Left cardiac atrium (tissue), 4 donors: ENCODE results near the gene GSTO2. TPM values are rescaled to one million over a fixed set of nuclear protein-coding genes. Genes with fewer than 3 reads are reported as not detected.

Experiments
- ATAC-seq, 2 donors: fragments of 200-7000 bp; cut with Tn5 transposase; one replicate each; pipeline ENCODE4 v1.9.1; 2020; ENCODE audit warnings: mild to moderate bottlenecking in 2 of 2, moderate library complexity in 2 of 2
- DNase-seq: peaks from one replicate; pipeline ENCODE4 v3.0.0-alpha.2; 2020
- intact Hi-C, 2 donors: fragments of 100-400 bp; cut with DNase I; formaldehyde crosslinking; loops; one replicate each; pipeline versions ENCODE4 v1.14.1 to v1.15.1; 2022 to 2023
- total RNA-seq, 2 donors: library from RNA; stranded (reverse); fragmentation: NEBNext Ultra II Directional; extraction: Animal tissue kit (Norgen Biotek cat#: 25700); gene quantifications; one replicate each; pipeline ENCODE4 v1.2.1, GENCODE V29; 2021
- donor health status: DM: no; HTN: yes; CAD: no.
- donor health status: DM: no; HTN: yes; CAD: no; lungs with severe emphysema.
- donor health status: DM: yes; HTN: yes; CAD: no.
- donor health status: Dilated cardiomyopathy.

Gene GSTO2
- total RNA-seq, 2 donors from 2014 or later = 0.82 to 0.92 TPM

DNA sequence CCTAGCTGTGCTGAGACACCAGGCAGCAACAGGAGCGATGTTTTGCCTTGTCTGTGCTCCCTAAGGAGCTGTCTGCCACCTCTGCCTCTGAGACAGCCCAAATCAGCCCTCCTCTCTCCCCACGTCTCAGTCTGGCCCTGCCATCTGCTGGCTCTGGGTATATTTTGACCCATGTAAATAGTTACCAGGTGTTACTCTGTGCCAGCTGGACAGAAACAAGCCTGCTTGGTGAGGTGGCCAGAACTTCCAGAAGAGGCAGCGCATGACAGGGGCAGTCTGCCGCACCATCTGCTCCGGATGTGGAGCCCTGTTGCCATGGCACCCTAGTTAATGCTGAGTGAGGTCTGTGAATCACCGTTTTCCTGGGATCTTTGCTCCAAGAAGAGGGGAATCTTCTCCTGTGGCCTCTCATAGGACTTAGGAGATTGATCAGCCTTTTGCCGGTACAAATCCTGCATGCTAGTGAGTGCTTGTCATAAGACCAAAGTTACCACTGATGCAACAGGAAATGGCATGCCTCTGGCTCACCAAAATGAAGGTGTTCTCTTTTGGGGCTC is 31.8 kb downstream of the GSTO2 start:
- intact Hi-C loops = loop anchor here in 1 of 2 donors (2.0 kb wide), 1 partner anchor 38 kb away; the partner anchor contains the start of gene ITPRIP
- ATAC-seq = peak; percentile 57 to 76
- peak; percentile 84 for DNase-seq

DNA sequence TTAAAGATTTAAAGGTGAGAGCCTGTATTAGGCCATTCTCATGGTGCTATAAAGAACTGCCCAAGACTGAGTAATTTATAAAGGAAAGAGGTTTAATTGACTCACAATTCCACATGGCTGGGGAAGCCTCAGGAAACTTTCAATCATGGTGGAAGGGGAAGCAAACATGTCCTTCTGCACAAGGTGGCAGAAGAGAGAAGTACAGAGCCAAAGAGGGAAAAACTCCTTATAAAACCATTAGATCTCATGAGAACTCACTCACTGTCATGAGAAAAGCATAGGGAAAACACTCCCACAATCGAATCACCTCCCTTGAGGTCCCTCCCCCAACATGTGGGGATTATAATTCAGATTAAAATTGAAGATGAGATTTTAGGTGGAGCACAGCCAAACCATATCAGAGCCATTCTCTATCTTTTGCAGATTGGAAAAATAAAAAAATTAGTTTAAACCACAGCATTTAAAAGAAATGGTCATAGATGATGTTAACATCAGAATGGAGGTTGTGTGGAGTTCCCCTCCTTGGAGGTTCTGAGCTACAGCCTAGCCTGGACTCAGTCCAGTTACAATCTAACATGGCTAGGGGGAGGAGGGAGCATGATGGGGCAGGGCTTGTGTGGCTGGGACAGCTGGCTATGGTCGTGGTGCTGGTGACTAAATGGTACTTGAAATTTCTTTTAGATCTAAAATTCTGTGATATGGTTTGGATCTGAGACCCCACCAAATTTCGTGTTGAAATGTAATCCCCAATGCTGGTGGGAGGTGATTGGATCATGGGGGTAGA is 33.1 kb downstream of the GSTO2 start:
- intact Hi-C loops = loop anchor here in 1 of 2 donors (2.0 kb wide), 1 partner anchor 37 kb away; the partner anchor contains the start of gene ITPRIP
- ATAC-seq (no peak), DNase-seq (no peak)

DNA sequence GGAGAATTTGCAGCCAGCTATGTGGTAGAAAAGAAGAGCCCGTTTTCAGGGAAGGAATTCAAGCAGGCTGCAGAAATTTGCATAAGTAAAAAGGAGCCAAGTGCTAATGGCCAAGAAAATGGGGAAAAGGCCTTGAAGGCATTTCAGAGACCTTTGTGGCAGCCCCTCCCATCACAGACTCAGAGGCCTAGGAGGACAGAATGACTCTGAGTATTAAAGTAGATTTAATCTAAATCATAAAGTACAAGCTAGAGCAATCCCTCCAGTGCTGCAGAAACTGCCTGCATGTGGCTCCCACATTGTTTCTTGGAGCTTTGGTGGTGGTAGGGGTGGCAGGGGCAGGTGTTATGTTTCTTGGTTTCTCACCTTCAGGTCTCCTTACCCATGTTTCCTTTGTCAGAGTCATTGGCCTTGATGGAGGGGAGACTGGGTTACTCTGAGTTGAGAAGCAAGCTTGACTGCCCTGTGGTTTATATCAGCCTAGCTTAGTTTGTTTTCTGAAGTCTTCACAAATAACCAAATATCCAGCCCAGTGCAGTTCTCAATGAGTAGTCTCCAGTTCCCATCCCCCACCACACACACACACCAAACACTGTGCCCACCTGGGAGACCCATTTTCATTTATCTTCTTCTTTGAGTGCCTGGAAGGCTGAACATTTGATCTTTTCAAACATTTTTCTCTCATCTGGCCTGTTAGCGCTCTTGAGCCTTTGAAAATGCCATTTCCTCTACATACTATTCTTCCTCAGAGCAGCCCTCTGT is 34.8 kb downstream of the GSTO2 start:
- ATAC-seq (no peak), DNase-seq (no peak)
- intact Hi-C loops = no loop called here

DNA sequence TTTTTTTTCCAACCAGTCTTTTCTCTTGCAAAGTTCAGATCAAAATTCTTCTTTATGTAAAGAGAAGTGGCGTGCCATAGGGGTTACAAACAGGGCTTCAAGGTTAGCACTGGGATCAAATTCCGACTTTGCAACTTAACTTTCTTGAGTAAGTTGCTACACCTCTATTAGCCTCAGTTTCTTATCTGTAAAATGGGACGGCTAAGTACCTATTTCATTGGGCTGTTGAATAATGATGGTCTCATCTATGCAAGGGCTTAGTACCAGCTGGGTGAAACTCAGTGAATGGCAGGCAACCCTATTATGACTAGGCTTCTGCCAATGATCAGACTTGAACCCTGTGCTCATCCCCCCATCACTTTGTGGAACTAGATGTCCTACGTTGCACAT is 35.4 kb downstream of the GSTO2 start:
- DNase-seq (no peak), ATAC-seq (no peak)
- intact Hi-C loops = no loop called here

DNA sequence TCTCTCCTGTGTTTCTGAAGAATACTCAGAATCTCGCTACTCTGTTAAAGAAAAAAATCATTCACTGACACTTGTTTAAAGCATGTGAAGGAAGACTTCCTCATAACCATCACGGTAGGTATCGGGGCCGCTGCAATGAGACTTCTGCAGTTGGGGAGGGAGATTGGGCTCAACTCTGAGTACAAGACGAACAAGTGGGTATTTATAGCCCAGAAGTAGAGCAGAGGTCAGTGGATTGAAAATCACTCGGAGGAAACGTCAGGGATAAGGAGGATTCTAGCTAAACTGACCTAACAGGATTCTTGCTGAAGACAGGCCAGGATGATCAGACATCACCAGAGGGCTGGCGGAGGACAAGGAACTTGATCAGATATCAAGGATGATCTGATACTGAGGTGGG is 35.9 kb downstream of the GSTO2 start:
- peak in 1 of 2 donors; percentile 44 for ATAC-seq
- no peak for DNase-seq
- intact Hi-C loops = no loop called here

DNA sequence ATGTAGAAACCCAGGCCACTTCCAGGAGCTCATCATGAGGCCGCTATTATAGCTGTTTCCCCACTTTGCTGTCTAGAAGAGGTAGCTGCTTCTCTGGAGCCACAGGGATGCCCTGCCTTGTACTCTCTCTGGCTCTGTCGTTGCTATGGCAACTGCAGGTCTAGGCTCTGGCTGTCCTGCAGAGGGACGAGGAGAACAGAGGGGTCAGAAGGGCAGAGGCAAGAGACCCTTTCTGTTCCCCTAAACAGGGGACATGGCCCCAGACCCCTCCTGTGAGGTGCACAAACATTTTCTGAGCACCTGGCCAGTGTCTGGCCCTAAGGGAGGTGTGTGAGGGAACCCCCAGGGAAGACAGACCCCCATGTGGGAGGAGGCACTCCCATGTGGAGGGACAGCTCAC is 37.9 kb downstream of the GSTO2 start:
- DNase-seq = no peak
- ATAC-seq = no peak
- intact Hi-C loops = no loop called here

DNA sequence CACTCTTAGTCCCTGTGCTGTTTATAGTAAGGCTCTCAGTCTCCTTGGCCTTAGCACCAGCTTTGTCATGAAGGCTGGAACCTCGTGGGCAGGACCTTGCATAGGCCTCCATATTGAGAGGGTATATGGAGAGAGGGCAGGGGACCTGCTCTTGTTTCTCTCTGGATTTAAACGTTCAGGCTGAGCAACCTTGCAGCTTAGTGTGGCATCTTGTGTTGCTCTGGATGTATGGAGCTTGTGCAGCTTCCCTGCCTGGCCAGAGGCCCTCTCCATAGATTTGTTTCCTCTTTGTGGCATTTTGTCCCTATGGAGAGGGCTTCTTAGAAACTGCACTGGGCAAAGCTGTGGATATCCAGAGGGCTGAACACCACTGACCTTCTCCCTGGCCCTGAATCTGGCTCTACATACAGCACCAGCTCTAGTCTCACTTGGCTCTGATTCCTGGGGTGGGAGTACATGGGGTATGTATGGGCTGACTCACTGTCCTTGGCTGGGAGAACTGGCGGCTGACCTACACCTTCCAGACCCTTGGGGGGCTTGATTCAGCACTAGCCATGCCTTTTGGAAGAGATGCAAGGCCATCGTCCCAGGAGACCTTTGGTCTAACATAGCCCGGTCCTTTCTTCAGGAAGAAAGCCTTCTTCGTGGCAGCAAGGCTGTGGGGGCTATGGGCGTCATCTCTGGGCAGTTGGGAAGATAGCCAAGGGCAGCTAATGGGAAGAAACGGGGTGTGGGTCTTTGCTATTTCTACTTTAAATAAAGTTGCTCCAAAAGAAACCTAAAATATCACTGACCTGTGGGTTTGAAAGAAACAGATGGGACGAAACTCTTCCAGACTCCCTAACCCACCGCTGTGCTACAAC is 38.8 kb downstream of the GSTO2 start:
- ATAC-seq (no peak), DNase-seq (no peak)
- intact Hi-C loops = no loop called here

DNA sequence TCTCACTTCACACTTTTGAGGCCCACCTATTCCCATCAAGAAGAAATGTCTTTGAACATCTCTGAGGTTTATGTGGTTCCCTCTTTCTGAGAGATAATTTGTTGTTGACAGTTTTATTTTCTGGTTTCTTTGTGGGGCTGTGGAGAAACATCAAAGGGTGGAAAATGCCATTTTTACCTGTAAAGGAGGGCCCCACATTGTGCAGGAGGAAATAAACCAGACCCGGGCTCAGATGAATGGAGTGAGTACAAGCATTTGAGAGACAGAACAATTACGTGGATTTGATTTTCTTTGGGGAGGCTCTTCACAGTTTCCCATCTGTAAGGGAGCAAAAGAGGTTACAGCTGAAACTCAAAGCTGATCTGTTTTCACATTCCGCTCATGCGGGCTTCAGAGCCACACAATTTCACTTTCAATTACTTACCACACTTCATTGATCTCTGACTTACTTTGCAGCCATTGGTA is 39.5 kb downstream of the GSTO2 start:
- ATAC-seq (no peak), DNase-seq (no peak)
- intact Hi-C loops = no loop called here

DNA sequence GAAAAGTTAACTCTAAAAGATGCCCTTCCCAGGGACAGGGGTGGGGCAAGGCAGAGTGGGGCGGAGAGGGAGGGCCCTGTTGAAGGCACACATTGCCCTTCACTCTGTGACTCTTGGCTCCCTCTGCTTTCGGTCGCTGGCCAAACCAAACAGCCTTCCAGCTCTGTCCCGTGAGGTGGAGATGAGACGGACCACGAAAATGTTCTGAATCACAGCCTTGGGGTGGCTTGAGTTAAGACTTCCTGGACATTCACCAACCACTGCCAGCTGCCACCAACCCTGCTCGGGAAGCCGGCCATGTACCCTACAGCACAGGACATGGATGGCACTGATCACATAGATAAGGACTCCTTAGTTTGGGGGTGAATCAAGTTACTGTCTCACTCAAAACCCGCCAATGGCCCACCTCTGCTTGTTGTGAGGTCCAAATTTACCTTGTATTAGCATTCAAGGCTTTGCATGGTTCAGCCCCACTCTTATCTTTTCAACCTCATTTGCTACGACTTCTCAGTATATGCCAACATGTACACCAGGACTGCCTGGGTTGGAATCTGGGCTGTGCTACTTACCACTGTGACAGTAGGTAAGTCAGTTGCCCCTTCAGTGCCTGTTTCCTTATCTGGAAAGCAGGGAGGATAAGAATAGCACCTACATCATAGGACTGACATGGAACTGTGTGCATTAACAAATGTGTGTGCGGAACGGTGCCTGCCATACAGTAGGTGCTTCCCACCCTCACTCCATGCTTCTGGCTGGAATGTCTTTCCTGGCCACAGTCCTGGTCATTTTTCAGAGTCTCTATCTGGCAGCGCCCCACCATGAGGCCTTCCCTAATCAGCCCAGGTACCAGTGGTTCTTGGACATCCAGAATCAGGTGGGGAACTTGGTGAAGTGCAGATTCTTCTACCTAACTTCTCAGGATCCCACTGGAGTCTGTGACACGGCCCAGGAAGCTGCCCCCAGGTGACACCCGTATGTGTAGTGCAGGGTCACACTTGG is 41.3 kb downstream of the GSTO2 start:
- intact Hi-C loops = loop anchor here in 1 of 2 donors (2.0 kb wide), 1 partner anchor 17 kb away; no protein-coding TSS in a partner anchor
- ATAC-seq (peak; percentile 81 to 87), DNase-seq (peak; percentile 86)

DNA sequence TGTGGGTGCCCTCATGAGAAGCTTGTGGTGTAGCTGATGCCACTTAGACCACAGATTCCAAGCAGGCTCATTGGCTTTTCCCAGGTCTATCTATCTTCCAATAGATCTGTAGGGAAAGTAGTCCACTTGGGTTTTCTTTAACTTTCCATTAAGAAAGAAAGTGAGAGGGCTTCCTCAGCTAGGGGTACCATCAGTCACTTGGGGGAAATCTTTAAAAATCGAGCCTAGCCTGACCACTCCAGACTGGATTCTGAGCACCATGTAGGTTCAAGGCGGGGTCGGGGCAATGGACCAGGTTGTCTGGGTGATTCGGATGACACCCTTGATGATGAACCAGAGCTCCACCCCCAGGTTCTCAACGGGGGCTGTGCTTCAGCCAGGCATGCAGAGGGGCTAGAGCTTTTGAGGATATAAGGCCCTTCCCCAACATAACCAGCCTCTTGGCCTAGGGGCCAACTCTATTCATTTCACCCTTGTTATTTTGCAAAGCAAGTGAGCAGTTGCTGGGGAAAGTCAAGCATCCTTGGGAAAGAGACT is 42.3 kb downstream of the GSTO2 start:
- ATAC-seq (no peak), DNase-seq (no peak)
- intact Hi-C loops = loop anchor here in 1 of 2 donors (2.0 kb wide), 1 partner anchor 16 kb away; no protein-coding TSS in a partner anchor

DNA sequence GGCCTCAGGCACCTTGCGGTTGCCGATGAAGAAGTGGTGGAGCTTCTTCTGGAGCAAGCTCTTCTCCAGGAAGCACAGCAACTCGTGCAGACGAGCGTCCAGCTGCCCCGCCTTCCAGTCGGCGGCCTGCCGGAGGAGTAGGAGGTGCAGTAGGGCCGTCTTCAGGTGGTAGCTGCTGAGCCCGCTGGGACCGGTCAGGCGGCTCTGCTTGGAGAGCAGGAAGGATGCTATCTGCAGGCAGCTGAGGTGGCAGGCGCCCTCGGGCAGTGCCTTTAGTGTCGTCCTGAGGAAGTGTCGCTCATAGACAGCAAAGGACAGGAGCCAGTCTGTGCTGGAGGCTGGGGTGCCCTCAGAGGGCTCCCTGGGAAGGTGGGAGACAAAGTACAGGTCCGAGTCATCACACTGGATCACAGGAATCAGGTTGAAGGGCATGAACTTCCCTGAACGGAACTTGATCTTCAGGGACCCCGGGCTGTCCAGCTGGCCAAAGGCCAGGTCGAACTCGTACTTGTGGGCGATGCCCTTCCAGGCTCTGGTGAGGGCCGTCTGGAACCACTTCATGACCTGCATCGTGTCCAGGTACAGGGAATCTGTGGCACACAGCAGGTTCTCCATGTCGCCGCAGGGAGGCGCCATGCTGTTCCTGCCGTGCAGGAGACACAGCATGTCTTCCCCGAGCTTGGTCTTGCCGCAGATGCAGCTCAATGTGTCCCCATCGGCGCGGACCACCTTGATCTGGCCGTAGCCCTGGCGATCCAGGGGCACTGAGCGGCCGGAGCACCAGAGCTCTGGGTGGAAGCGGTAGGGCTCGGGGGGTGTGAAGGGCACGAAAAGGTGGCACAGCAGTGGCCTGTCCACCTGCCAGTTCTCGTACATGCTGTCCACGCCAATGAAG is 45.9 kb downstream of the GSTO2 start:
- ATAC-seq (no peak), DNase-seq (no peak)

DNA sequence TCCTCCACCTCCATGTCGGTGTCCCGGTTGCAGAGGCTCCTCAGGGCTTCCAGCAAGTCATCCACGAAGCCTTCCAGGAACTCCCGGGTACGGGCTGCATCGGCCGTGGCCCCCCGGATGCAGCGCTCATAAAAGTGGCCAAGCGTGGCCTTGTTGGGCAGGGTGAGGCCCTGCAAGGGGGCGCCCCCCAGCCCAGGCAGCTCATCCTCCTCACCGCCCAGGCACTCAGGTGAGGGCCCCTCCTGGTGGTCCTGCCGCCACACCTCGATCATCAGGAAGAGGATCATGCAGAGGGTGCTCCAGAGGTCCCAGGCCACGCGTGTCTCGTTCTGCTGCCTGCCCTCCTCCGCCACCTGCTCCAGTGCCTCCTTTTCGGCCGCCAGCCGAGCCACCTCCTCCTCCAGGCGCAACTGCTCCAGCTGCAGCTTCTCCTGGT is 46.5 kb downstream of the GSTO2 start:
- intact Hi-C loops = no loop called here
- DNase-seq (no peak), ATAC-seq (no peak)

More for the DNA sequence above, 45.9 kb downstream of the GSTO2 start:
- intact Hi-C loops = no loop called here

DNA sequence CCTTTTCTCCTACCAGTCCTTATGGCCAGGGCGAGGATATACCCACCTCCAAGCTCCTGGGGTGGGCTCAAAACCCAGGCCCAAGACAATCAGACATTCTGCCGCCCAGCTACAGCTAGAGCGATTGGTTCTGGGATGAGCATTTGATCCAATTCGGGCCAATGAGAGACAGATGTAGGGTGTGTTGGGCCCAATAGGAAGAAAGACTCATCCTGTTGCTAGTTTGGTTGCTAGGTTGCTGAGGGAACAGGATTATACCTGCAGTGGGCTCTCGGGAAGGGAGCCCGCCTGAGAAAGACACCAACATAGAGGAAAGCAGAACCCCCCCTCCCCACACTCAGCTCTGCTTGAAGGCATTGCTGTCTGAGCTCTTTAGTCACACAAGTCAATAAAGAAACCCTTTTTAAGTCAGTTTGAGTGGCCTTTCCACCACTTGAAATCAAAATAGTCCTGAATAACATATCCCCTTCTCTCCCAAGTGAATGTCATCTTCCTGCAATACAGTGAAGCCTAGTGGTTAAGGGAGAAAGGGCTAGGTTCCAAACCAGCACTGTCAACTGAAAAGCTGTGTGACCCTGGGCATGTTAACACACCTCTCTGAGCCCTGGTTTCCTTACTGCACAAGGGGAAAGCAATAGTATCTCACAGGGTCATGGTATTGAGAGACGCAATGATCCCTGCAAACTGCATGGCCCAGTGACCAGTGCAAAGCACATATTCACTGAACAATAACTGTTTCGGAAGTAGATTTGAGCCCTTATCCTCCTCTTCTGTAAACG is 47.5 kb downstream of the GSTO2 start:
- DNase-seq = no peak
- intact Hi-C loops = no loop called here

DNA sequence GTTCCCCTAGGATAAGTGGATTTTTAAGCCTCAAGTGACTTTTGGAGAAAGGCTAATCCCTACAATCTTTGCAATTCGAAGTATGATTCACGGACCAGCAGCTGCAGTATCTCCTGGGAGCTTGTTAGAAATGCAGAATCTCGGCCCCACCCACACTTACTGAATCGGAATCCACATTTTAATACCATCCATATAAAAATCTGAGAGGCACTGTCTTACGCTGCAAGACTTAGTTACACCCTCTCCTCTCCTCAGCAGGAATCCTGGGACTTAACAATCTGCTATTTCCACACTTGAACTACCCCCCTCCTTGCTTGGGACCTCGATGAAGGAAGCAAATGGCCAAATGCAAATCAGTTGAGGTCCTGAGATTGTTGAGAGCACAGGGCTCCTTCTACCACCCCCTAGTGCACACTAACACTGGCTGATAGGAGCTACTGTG is 48.3 kb downstream of the GSTO2 start:
- intact Hi-C loops = no loop called here
- ATAC-seq (peak; percentile 11 to 28), DNase-seq (no peak)

More for the DNA sequence above, 47.5 kb downstream of the GSTO2 start:
- no peak for ATAC-seq

DNA sequence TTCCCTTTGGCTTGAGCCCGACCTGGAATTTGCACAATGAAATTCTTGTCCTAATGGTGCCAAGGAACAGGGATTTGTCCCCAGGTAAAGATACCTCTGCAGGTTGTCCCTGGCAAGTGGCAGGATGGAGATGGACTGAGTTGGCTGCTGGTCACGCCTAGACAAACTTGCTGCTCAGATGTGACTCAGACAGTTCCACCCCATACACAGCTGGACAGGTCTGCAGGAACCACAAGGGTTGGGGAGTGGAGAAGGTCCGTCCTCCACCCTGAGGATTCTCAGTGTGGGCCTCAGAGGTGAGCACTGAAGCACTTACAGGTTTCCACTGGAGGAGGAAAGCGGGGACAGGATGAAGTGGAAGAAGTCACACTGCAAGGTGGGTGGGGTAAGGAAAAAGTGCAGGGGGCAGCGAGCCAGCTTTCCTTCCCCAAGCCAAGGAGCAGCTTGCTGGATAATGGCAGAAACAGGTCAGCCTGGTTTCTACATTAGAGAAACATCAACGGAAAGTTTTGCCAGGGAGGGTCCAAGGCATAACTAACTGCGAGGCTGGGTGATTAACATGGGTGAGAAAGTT is 48.8 kb downstream of the GSTO2 start:
- no peak for DNase-seq
- peak in 1 of 2 donors; percentile 6 for ATAC-seq
- intact Hi-C loops = no loop called here
